SW480 (cell line): ENCODE measurements around the gene ZNF155.
"Not testable (repeated sequence)": the region's sequence is repeated elsewhere in the genome, so short reads cannot be mapped to it uniquely, and the experiment has no call there.

Experiments used
- DNase-seq: peaks from one replicate; pipeline ENCODE4 v3.0.0-alpha.2; 2016; ENCODE audit warnings: low spot score

ZNF155 gene

DNA sequence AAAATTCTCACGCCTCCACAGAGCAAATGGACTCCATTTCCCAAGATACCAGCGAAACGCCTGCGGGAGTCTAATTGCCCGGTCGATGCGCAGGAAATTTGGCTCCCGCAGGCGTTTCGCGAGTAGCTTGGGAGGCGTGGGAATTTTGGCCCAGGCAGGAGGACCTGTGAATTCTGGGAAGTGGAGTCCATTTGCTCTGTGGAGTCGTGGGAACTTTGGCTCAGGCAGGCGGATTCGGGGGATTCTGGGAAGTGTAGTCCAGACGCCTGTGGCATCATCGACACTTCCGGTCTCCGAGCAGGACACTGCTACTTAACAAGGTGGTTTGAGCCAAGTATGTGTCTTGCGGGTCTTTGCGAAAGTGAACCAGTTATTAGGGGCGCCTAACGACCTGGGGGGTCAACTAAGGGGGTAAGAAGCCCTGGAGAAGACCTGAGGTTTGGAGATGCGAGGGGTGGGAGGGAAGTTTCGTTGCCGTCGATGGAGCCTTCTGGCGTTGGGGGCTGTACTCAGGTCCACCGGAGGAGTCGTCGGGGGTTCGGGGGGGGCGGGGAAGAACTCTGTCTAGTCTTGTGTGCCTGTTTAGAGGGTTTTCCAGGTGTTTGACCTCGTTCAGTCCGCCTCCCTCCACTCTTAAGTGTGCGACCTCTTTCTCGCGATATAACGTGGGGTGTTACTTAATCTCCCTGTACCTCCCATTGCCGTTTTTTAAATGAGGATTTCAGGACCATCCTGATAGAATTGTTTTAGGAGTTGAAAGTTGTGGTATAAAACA, at the start of gene ZNF155:
Gene ZNF155 (plus strand): TSS at position 277 of the 775 bp plus-strand sequence. CDS start 4,356 bp downstream, outside the sequence.
- peak; percentile 99 for DNase-seq

DNA sequence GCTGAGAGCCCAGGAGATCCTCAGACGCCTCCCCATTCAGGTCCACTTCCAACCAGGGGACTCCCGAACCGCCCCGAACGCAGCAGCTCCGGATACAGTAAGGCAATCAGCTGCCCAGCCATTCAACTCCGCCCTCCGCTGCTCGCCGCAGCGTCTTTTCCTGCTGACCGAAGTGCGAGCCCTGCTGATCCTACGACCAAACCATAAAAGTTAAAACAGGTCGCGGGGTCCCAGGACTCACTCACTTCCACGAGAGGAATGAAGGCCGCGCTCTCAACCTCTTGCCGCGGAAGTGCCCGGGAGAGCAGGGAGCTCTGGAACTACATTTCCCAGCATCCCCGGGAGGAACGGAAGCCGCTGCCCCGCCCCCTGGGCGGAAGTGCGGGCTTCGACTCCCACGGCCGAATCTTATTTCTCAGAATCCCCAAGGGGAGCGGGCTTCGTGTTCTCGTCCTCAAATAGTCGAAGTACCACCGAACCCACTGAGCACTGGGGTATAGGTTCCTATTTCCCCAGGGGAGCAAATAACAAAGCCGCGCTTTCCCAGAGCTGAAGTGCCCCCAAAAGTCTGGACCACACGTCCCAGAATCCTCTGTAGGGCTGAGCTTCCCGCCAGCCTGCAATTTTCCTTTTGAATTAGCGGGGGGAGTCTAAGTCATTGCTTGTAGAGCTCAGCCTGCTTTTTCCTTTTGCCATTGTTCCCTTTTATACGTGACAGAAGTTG, 48.8 kb upstream of the ZNF155 start, which contains the start of gene ZNF45:
Gene ZNF45 (minus strand): TSS at position 298 of the 724 bp plus-strand sequence. CDS start 13,097 bp downstream, outside the sequence.
- peak; percentile 92 for DNase-seq

DNA sequence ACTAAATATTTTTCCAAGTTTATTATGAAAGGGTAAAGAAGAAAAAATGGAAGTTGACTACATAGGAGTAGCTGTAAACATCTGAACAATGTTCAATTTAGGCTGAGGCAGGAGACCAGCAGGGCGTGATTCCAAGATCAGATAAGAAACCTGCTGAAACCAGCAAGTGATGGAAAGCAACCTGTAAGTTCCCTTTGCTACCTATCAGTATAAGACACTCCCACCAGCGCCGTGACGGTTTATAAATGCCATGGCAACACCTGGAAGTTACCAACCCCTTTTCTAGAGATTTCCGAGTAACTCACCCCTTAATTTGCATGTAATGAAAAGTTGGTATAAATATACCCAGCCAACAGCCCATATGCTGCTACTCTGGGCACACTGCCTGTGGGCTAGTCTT, 47.8 kb upstream of the ZNF155 start:
- DNase-seq, result no peak

DNA sequence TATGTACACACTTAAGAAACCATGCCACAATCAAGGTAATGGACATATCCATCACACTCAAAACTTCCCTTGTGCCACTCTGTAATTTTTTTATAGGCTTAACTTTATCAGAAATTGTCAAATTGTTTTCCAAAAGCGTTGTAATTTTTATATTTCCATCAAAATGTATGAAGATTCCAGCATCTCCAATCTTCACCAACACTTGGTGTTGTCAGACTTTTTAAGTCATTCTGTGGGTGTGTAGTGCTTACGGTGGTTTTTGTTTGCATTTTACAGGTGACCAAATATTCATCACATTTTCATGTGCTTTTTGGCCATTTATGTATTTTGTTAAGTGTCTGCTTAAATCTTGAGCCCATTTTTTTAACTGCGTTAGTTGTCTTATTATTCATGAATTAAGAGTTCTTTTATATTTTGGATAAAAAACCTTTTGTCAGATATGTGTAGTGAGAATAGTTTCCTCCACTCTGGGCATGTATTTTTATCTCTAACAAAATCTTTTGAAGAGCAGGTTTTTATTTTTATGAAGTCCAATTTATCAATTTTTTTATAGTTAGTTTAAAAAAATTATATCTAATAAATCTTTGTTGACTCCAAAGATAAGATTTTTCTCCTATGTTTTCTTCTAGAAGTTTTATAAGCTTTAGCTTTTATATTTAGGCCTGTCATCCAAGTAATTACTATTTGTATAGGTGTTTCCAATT, 44.3 kb upstream of the ZNF155 start:
- no peak for DNase-seq

DNA sequence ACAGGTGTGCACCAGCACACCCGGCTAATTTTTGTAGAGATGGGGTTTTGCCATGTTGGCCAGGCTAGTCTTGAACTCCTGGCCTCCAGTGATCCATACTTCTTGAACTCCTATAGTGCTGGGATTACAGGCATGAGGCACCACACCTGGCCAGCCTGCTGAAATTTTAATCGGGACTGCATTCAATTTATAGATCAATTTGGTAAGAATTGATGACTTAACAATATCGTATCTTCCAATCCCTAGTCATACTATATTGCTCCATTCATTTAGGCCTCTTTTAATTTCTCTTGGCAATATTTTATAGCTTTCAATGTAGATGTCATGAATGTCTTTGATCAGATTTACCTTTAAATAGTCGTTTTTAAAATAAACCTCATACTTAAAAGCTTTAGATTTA, 43.3 kb upstream of the ZNF155 start:
- DNase-seq, result no peak

DNA sequence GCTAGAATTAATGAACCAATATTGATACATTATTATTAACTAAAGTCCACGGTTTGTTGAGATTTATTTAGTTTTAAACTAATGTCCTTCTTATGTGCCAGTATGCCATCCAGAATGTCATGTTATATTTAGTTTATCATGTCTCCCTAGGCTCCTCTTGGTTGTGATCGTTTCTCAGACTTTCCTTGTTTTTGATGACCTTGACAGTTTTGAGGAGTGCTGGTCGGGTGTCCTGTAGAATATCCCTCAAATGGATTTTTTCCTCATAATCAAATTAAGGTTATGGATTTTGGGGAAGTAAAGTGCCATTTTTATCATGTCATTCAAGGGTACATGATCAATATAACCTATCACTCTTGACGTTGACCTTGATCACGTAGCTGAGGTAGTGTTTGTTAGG, 42.8 kb upstream of the ZNF155 start:
- no peak for DNase-seq

DNA sequence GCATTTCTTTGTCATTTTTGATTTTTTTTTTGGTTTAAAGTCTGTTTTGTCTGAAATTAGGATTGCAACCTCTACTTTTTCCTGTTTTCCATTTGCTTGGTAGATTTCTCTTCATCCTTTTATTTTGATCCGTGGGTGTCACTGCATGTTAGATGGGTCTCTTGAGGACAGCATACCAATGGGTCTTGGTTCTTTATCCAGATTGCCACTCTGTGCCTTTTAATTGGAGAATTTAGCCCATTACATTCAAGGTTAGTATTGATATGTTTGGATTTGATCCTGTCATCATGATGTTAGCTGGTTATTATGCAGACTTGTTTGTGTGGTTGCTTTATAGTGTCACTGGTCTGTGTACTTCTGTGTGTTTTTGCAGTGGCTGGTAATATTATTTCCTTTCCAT, 36.6 kb upstream of the ZNF155 start:
- not testable (repeated sequence) for DNase-seq

DNA sequence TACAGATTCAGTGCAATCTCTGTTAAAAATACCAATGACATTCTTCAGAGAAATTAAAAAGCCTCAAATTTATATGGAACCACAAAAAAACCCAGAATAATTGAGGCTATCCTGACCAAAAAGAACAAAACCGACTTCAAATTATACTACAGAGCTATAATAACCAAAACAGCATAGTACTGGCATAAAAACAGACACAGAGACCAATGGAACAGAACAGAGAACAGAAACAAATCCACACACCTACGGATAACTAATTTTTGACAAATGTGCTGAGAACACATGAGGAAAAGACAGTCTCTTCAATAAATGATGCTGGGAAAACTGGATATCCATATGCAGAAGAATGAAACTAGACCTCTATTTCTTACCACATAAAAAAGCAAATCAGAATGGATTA, 34.2 kb upstream of the ZNF155 start:
- not testable (repeated sequence) for DNase-seq

DNA sequence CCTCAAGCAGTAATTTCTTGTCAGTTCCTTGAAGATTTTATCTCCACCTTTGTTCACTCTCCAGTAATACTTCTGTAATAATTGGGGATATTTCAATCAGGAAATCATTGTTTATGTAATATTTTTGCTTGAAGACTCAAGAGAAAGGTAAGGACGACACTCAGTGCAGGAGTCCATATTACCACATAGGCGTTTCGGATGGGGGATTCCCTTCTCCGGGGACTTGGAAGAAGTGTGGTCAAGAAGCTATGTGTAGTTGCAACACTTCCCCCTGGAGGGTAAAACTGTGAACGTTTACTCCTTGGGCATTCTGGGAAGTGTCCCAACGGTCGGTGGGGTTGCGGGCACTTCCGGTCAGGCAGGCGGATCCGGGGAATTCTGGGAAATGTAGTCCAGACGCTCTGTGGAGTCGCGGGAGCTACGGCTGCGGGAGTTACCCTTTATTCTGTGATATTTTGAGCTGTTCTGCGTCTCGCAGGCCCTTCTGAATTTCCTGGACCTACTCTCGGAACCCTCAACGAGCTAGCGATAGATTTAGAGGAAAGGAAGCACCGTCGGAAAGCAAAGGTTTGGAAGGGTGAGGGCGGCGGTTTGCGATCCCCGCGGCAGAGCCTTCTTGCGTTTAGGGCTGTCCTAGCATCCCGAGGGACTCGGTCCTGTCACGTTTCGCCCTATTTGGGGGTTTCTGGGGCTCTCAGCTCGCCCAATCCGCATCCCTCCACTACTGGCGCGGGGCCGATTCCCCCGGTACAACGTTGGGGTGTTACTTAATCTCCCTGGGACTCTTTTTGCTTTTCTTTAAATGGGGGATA, 32.9 kb upstream of the ZNF155 start, which contains the start of gene ZNF221:
Gene ZNF221 (plus strand): TSS at position 395 of the 812 bp plus-strand sequence. CDS start 11,499 bp downstream, outside the sequence.
- DNase-seq, result peak; percentile 92

DNA sequence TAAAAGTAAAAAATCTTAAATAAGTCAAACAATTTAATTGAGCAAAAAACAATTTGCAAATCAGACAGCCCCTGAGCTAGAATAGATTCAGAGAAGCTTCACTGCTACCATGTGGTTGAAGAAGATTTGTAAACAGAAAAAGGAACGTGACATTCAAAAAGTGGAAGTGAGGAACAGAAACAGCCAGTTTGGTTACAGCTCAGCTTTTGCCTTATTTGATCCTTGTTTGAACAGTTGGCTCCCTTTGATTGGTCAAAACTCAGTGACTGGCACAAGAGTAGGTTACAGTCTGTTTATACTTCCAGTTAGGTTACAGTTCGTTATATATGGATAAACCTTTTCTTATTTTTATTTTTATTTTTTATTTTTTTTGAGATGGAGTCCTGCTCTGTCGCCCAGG, 27.2 kb upstream of the ZNF155 start:
- DNase-seq, result no peak

DNA sequence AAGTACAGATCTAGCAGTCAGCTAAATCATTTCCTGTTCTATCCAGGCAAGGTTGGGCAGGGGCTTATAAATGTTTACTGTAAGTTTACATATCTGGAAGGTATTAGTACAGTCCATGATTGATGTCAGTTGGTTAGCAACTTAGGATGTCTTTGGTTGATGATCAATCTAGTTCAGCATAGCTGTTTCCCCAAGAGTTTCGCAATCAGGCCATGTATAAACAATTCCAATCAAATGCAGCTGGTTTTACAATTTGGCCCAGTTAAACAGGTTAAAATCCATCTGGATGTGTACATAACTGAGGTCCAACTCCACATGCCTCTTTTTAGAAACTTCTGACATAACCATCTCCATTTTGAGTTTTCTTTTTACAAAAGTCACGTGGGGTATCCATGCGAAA, 26.1 kb upstream of the ZNF155 start:
- no peak for DNase-seq

DNA sequence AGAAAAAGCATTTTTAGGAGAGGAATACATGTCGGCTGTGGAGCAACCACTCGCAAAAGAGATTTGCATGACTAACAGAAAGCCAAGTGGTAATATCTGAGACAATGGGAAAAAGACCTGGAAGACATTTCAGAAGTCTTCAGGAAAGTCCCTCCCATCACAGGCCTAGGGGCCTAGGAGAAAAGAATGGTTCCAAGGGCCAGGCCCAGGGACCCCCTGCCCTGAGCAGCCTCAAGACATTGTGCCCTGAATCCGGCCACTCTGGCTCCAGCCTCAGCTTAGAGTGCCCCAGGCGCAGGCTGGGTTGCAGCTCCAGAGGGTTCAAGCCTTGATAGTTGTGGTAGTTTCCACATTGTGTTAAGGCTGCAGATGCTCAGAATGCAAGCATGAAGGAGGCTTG, 23.6 kb upstream of the ZNF155 start:
- DNase-seq, result no peak

DNA sequence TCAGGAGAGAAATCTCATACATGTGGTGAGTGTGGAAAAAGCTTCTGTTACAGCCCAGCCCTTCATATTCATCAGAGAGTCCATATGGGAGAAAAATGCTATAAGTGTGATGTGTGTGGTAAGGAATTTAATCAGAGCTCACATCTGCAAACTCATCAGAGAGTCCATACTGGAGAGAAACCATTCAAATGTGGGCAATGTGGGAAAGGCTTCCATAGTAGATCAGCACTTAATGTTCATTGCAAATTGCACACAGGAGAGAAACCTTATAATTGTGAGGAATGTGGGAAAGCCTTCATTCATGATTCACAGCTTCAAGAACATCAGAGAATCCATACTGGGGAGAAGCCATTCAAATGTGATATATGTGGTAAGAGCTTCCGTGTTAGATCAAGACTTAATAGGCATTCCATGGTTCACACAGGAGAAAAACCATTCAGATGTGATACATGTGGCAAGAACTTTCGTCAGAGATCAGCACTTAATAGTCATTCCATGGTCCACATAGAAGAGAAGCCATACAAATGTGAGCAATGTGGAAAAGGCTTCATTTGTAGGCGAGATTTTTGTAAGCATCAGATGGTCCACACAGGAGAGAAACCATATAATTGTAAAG, 17.8 kb upstream of the ZNF155 start:
- no peak for DNase-seq

DNA sequence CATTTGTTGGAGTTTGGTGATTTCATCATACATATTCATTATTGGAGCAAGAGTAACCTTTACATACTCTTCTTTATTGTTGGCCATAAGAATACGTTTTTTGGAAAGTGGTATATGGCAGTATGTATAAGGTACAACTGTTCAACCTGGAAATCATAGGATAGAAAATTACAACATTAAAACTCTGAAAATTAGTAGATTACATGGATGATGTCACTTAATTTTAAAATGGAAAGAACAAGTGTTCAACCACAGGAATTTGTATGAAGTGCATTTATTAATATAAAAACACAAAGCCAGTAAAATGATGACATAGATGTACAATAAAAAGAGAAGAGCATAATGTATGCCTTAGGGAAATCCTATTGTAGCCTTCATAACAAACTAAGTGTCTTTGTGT, 7.3 kb upstream of the ZNF155 start:
- DNase-seq, result no peak

DNA sequence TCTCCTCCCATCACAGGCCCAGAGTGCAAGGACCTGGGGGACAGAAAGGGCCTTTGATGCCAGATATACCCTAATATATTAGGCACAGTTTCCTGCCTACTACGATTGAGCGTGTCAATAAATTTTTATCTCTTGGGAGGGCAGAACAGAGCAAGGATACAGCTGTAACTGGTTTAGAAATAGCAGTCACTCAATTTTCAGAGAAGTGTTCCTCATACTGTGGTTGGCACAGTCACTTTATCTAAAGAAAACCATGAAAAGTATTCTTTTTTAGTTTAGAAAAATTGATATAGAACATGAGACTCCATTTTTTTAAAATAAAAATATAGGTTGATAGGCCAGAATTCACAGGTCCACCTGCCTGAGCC, 460 bp upstream of the ZNF155 start:
- DNase-seq, result no peak

DNA sequence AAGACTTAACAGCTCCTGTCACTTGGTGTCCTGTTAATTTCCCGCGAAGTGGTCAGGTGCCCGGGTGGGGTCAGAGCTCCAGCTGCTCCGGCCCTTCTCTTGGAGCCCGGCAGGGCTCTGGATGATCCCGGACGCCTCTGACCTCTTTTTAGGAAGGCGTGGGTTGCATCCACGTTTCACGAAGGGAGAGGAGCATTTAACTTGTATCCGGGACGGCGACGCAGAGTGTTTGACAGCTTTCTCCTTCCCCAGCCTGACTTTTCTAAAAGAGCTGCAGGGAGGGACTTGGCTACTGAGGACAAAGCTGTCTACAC, 656 bp downstream of the ZNF155 start:
- DNase-seq, result no peak

DNA sequence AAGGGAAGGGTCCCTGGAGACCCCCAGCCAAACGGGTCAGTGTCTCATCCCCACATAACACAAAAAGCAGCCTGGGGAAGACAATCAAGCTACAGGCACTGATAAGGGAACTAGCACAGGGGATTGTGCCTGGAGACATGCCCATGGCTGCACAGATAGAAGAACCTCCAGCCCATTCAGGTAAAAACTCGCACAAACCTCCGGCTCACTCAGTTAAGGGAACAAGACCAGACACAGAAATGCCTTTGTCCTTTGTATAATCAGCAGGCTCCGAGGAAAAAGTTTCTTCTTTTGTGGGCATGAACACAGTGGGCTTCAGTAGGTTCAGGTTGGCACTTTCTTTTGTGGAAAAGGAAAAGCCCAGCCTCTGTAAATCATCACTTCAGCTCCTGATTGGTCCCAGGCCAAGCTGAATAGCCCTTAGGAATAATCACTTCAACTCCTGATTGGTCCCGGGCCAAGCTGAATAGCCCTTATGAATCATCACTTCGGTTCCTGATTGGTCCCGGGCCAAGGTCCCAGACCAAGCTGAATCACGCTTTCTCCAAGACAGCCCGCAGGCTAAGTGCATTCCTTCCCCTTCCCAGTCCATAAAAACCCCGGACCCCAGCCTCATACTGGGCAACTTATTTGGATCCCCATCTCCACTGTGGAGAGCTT, 13.8 kb downstream of the ZNF155 start:
- DNase-seq, result no peak

DNA sequence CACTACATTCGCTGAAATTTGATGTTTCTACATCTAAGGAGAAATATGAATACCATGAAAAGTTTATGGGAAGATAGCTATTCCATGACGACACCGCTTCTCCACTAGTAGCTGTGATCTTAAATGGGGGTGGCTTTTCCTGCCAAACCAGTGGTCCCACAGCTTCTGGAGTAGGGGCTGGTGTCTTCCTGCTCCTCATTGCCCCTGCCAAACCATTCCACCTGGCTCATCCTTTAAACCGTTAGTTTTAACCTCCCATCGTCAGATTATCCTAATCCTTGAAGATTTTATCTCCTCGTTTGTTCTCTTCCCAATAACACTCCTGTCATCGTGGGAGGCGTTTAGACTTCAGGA, 18.2 kb downstream of the ZNF155 start:
- no peak for DNase-seq

DNA sequence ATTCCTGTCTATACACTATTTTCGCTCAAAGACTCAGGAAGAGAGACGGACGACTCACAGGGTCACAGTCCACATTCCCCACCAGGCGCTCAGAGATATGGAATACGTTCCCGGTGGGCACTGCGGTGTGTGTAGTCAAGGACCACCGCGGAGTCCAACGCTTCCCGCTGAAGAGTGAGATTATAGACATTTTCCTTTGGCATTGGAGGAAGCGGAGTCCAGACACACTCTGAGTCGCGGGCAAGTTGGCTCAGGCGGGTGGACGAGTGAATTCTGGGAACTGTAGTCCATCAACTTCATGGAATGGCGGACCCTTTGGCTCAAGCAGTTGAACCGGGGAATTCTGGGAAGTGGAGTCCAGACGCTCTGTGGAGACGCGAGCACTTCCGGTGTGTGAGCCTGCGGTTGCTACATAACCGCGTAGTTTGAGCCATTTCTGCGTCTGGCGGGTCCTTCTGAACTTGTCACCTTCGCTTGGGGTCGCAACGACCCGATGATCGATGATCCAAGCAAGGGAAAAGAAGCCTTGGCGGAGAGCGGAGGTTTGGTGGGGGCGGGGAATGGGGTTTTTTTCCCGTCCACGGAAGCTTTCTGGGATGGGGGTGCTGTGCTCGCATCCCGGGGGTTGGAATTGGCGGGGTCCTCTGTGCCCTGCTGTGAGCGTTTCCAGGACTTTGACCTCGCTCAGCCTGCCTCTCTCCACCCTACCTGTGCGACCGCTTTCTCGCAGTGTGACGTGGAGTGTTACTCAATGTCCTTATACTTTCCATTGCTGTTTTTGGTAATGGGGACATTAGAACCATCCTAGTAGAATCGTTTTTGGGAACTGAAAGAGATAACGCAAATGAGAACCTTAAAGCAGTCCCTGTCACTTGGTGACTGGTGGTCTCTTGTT, 18.8 kb downstream of the ZNF155 start, which contains the start of gene ZNF230:
Gene ZNF230 (plus strand): TSS at position 392 of the 895 bp plus-strand sequence. CDS start 4,122 bp downstream, outside the sequence.
- peak; percentile 96 for DNase-seq

DNA sequence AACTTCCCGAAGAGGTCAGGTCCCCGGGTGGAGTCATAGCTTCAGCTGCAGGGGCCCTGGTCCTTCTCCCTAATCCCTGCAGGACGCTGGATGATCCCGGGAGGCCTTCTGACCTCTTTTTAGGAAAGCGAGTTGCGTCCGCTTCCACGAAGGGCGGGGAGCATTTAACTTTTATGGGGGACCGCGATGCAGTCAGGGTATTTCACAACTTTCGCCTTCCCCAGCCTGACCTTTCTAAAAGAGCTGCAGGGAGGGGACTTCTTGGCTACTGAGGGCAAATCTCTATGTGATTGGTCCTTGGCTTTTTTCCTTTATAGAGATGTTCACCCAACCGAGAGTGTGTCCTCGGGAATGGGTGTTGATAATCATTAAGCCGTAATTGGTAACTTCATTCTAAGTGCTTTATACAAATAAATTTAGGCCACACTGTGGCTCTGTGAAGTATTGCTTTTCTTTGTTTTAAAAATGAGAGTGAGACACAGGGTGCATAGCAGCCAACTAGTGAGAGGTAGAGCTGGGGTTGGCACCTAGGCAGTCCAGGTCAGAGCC, 19.5 kb downstream of the ZNF155 start:
- peak; percentile 15 for DNase-seq
